ENCODE results near the gene MINDY1.

MINDY1 gene

GRCh38 chr1:150976401-150976821, 30.3 kb downstream of the MINDY1 start:
- FAIRE-seq, result no peak
- no peak for DNase-seq (ENCODE audit: insufficient read length, low spot score)
- TF ChIP-seq CTCF (IDR thresholded peaks at IDR 0.05; ENCODE audit: insufficient read depth, missing control alignments), result no peak

GRCh38 chr1:150974580-150975478, 31.9 kb downstream of the MINDY1 start, which contains the start of gene CERS2:
CERS2 (minus strand) TSS chr1:150974835; CDS start chr1:150969090, 5,745 bp downstream.
- DNase-seq (ENCODE audit: insufficient read length, low spot score) (peak; percentile 97), FAIRE-seq (no peak)

GRCh38 chr1:150973836-150974579, 32.7 kb downstream of the MINDY1 start:
- FAIRE-seq, result no peak
- DNase-seq (ENCODE audit: insufficient read length, low spot score), result no peak
- no peak for TF ChIP-seq CTCF (IDR thresholded peaks at IDR 0.05; ENCODE audit: insufficient read depth, missing control alignments)

More at GRCh38 chr1:150974580-150975478, 31.9 kb downstream of the MINDY1 start, which contains the start of gene CERS2:
- TF ChIP-seq CTCF (IDR thresholded peaks at IDR 0.05; ENCODE audit: insufficient read depth, missing control alignments), result no peak

- DNase-seq (ENCODE audit: insufficient read length, low spot score) (no peak), FAIRE-seq (no peak)
These were observed 33.4 kb downstream of the MINDY1 start for GRCh38 chr1:150973258-150973835.

GRCh38 chr1:150972417-150972940, 34.2 kb downstream of the MINDY1 start:
- TF ChIP-seq CTCF (IDR thresholded peaks at IDR 0.05; ENCODE audit: insufficient read depth, missing control alignments), result no peak
- no peak for FAIRE-seq
- no peak for DNase-seq (ENCODE audit: insufficient read length, low spot score)

More at GRCh38 chr1:150973258-150973835, 33.4 kb downstream of the MINDY1 start:
- TF ChIP-seq CTCF (IDR thresholded peaks at IDR 0.05; ENCODE audit: insufficient read depth, missing control alignments), result no peak

- no peak for TF ChIP-seq CTCF (IDR thresholded peaks at IDR 0.05; ENCODE audit: insufficient read depth, missing control alignments)
- DNase-seq (ENCODE audit: insufficient read length, low spot score), result no peak
- FAIRE-seq, result no peak
These were observed 34.9 kb downstream of the MINDY1 start for GRCh38 chr1:150971583-150972416.

Data from D721Med (cell line).